ENCODE data around the gene CISH.

Gene CISH

GRCh38 chr3:50572801-50573371 is 38.7 kb downstream of the CISH start:
- in situ Hi-C loops (cut with MboI; ENCODE audit: low pct_unique_long_range_greater_than_20kb, low sequenced_read_pairs, unreplicated experiment), result no loop called here
- TF ChIP-seq CTCF (IDR thresholded peaks at IDR 0.05; ENCODE audit: extremely low read depth, insufficient read depth, missing control alignments), result no peak
- DNase-seq (ENCODE audit: low spot score), result no peak

- in situ Hi-C loops (cut with MboI; ENCODE audit: low pct_unique_long_range_greater_than_20kb, low sequenced_read_pairs, unreplicated experiment), result no loop called here
- peak; percentile 86 for TF ChIP-seq CTCF (IDR thresholded peaks at IDR 0.05; ENCODE audit: extremely low read depth, insufficient read depth, missing control alignments)
- peak; percentile 83 for DNase-seq (ENCODE audit: low spot score)
These were observed 39.4 kb downstream of the CISH start for GRCh38 chr3:50572158-50572557.

- no peak for DNase-seq (ENCODE audit: low spot score)
- no peak for TF ChIP-seq CTCF (IDR thresholded peaks at IDR 0.05; ENCODE audit: extremely low read depth, insufficient read depth, missing control alignments)
- in situ Hi-C loops (cut with MboI; ENCODE audit: low pct_unique_long_range_greater_than_20kb, low sequenced_read_pairs, unreplicated experiment), result no loop called here
These were observed 40.1 kb downstream of the CISH start for GRCh38 chr3:50571486-50571885.

- in situ Hi-C loops (cut with MboI; ENCODE audit: low pct_unique_long_range_greater_than_20kb, low sequenced_read_pairs, unreplicated experiment), result no loop called here
- TF ChIP-seq CTCF (IDR thresholded peaks at IDR 0.05; ENCODE audit: extremely low read depth, insufficient read depth, missing control alignments), result no peak
- DNase-seq (ENCODE audit: low spot score), result no peak
These were observed 40.9 kb downstream of the CISH start for GRCh38 chr3:50570508-50571279.

- DNase-seq (ENCODE audit: low spot score), result peak; percentile 99
- no peak for TF ChIP-seq CTCF (IDR thresholded peaks at IDR 0.05; ENCODE audit: extremely low read depth, insufficient read depth, missing control alignments)
- in situ Hi-C loops (cut with MboI; ENCODE audit: low pct_unique_long_range_greater_than_20kb, low sequenced_read_pairs, unreplicated experiment), result no loop called here
These were observed 42.4 kb downstream of the CISH start, which contains the start of gene HEMK1 for GRCh38 chr3:50568947-50569749. Gene HEMK1 (plus strand): TSS chr3:50569522. CDS start chr3:50571105, 1,583 bp downstream.

GRCh38 chr3:50567386-50568167 is 44.0 kb downstream of the CISH start, which contains the start of gene C3orf18:
Gene C3orf18 (minus strand): TSS chr3:50567747. CDS start chr3:50565699, 2,048 bp downstream.
- in situ Hi-C loops (cut with MboI; ENCODE audit: low pct_unique_long_range_greater_than_20kb, low sequenced_read_pairs, unreplicated experiment), result no loop called here
- peak; percentile 99 for DNase-seq (ENCODE audit: low spot score)
- TF ChIP-seq CTCF (IDR thresholded peaks at IDR 0.05; ENCODE audit: extremely low read depth, insufficient read depth, missing control alignments), result no peak

All from GM13977 (cell line).